Prostate gland (tissue), 2 donors: ENCODE measurements around the gene MAPK8IP1.

Experiments used
- CTCF ChIP-seq, 4 experiments: fragments of 200-600 bp in 2 of 4; fragments of 450-650 bp in 2 of 4; sonication (generic) in 2 of 4; IDR thresholded peaks; 1 replicate in 3 of 4; 2 replicates in 1 of 4; pipeline ENCODE4 v1.5.1; 2016 to 2019; ENCODE audit warnings: antibody characterized with exemption in 4 of 4, mild to moderate bottlenecking in 2 of 4, moderate library complexity in 2 of 4
- POLR2A ChIP-seq: fragments of 450-650 bp; IDR thresholded peaks from one replicate; pipeline ENCODE4 v1.6.1; 2016; ENCODE audit warnings: antibody characterized with exemption, mild to moderate bottlenecking
- POLR2AphosphoS5 ChIP-seq: sonication (generic); formaldehyde crosslinking; IDR thresholded peaks from one replicate; pipeline ENCODE4 v1.6.1; 2017; ENCODE audit warnings: antibody characterized with exemption

DNA sequence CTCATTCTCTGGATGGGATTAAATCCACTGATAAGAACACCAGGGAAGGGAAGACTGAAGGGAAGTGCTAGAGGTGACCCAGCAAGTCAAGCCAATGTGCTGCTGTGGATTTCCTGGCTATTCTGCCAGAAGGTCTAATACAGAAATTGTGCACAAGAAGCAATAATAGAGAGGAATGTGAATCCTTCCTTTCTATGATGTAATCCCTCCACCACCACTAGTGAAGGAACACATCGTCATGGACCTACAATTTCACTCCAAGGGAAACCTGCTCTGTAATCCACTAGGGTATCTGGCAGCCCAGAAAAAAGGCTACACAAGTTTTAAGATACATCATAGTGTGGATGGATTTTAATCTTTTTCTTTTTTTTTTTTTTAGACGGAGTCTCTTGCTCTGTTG lies 54.4 kb downstream of the MAPK8IP1 start:
- TF ChIP-seq CTCF (IDR thresholded peaks at IDR 0.05) (no peak), POLR2A (no peak), POLR2AphosphoS5 (no peak)
